H9 (cell line): Measurements from ENCODE around the gene ZNF281. TPM values are rescaled to one million over a fixed set of nuclear protein-coding genes. Genes with fewer than 3 reads are reported as not detected.

Experiments used
- DNase-seq: peaks from one replicate; pipeline ENCODE4 v3.0.0-alpha.2; 2017
- H2AFZ ChIP-seq: one replicate; pipeline ENCODE4 v1.6.1; 2013; ENCODE audit warnings: mild to moderate bottlenecking, low read length, control low read depth, moderate library complexity
- H2AK5ac ChIP-seq: 2 replicates; pipeline ENCODE4 v1.6.1; 2013; ENCODE audit warnings: low read length, control low read depth, mixed read lengths; ENCODE audit not compliant: insufficient read length
- H2BK120ac ChIP-seq: one replicate; pipeline ENCODE4 v1.6.1; 2013; ENCODE audit warnings: low read depth, mild to moderate bottlenecking, low read length, control low read depth, inconsistent platforms; ENCODE audit not compliant: poor library complexity, severe bottlenecking
- H2BK12ac ChIP-seq: 2 replicates; pipeline ENCODE4 v1.6.1; 2013; ENCODE audit warnings: low read length, control low read depth, mixed read lengths, low read depth; ENCODE audit not compliant: insufficient read length
- H2BK15ac ChIP-seq: 2 replicates; pipeline ENCODE4 v1.6.1; 2013; ENCODE audit warnings: low read depth, low read length, control low read depth
- H2BK20ac ChIP-seq: one replicate; pipeline ENCODE4 v1.6.1; 2013; ENCODE audit warnings: low read depth, mild to moderate bottlenecking, low read length, control low read depth, inconsistent platforms; ENCODE audit not compliant: poor library complexity, severe bottlenecking
- H2BK5ac ChIP-seq: 2 replicates; pipeline ENCODE4 v1.6.1; 2013; ENCODE audit warnings: low read length, control low read depth, mixed read lengths; ENCODE audit not compliant: insufficient read length
- H3K14ac ChIP-seq: 2 replicates; pipeline ENCODE4 v1.6.1; 2013; ENCODE audit warnings: low read length, control low read depth; ENCODE audit not compliant: insufficient read depth
- H3K18ac ChIP-seq: 2 replicates; pipeline ENCODE4 v1.6.1; 2013; ENCODE audit warnings: low read depth, mild to moderate bottlenecking, mixed read lengths, low read length, control low read depth; ENCODE audit not compliant: insufficient read length
- H3K23ac ChIP-seq: 2 replicates; pipeline ENCODE4 v1.6.1; 2013; ENCODE audit warnings: low read length, control low read depth, mixed read lengths, low read depth; ENCODE audit not compliant: insufficient read length
- H3K23me2 ChIP-seq: 2 replicates; pipeline ENCODE4 v1.6.1; 2013; ENCODE audit warnings: low read depth, mild to moderate bottlenecking, mixed read lengths, low read length, control low read depth; ENCODE audit not compliant: insufficient read length, poor library complexity, severe bottlenecking
- H3K27ac ChIP-seq: 2 replicates; pipeline ENCODE4 v1.5.1; 2013; ENCODE audit warnings: low read length, control low read depth, mixed read lengths, low read depth; ENCODE audit not compliant: insufficient read length
- H3K27me3 ChIP-seq: 2 replicates; pipeline ENCODE4 v1.6.1; 2013; ENCODE audit warnings: low read length, control low read depth, inconsistent platforms; ENCODE audit not compliant: insufficient read depth
- H3K4ac ChIP-seq: 2 replicates; pipeline ENCODE4 v1.6.1; 2013; ENCODE audit warnings: low read depth, mild to moderate bottlenecking, control low read depth, inconsistent platforms, low read length, moderate library complexity
- H3K4me1 ChIP-seq: 2 replicates; pipeline ENCODE4 v1.6.1; 2013; ENCODE audit warnings: low read length, control low read depth, inconsistent platforms; ENCODE audit not compliant: insufficient read depth
- H3K4me2 ChIP-seq: 2 replicates; pipeline ENCODE4 v1.6.1; 2013; ENCODE audit warnings: low read length, control low read depth, mixed read lengths; ENCODE audit not compliant: insufficient read length, insufficient read depth
- H3K56ac ChIP-seq: 2 replicates; pipeline ENCODE4 v1.6.1; 2013; ENCODE audit warnings: low read depth, mild to moderate bottlenecking, mixed read lengths, low read length, control low read depth; ENCODE audit not compliant: insufficient read length
- H3K79me1 ChIP-seq: 2 replicates; pipeline ENCODE4 v1.6.1; 2013; ENCODE audit warnings: low read depth, mild to moderate bottlenecking, moderate library complexity, low read length, control low read depth, inconsistent platforms; ENCODE audit not compliant: insufficient read depth, poor library complexity, severe bottlenecking
- H3K79me2 ChIP-seq: 2 replicates; pipeline ENCODE4 v1.6.1; 2013; ENCODE audit warnings: low read length, control low read depth, inconsistent platforms; ENCODE audit not compliant: insufficient read depth
- H3K9ac ChIP-seq: 2 replicates; pipeline ENCODE4 v1.6.1; 2013; ENCODE audit warnings: low read length, control low read depth, mixed read lengths; ENCODE audit not compliant: insufficient read length; ENCODE audit errors: extremely low read depth
- H3K9me3 ChIP-seq: one replicate; pipeline ENCODE4 v1.6.1; 2013; ENCODE audit warnings: low read depth, low read length, inconsistent platforms; ENCODE audit not compliant: control insufficient read depth
- H3T11ph ChIP-seq: one replicate; pipeline ENCODE4 v1.6.1; 2013; ENCODE audit warnings: mild to moderate bottlenecking, low read length, control low read depth, inconsistent platforms
- H4K20me1 ChIP-seq: one replicate; pipeline ENCODE4 v1.6.1; 2013; ENCODE audit not compliant: control insufficient read depth, insufficient read length, insufficient read depth
- H4K5ac ChIP-seq: 2 replicates; pipeline ENCODE4 v1.6.1; 2013; ENCODE audit warnings: low read depth, mild to moderate bottlenecking, mixed read lengths, low read length, control low read depth; ENCODE audit not compliant: insufficient read length
- H4K8ac ChIP-seq: replicated peaks from 2 replicates; pipeline ENCODE4 v1.6.1; 2013; ENCODE audit warnings: low read length, control low read depth, mixed read lengths, low read depth; ENCODE audit not compliant: insufficient read length
- H4K91ac ChIP-seq: 2 replicates; pipeline ENCODE4 v1.6.1; 2013; ENCODE audit warnings: low read depth, mild to moderate bottlenecking, moderate library complexity, mixed read lengths, low read length, control low read depth; ENCODE audit not compliant: insufficient read length
- H3K27ac Mint-ChIP-seq, 3 experiments: 2 replicates in 2 of 3; 3 replicates in 1 of 3; pipeline ENCODE4 v1.8.0; 2020 to 2021; ENCODE audit warnings: mixed read lengths in 3 of 3, mild to moderate bottlenecking in 1 of 3, moderate library complexity in 1 of 3
- H3K27me3 Mint-ChIP-seq: 2 replicates; pipeline ENCODE4 v1.8.0; 2021; ENCODE audit warnings: low read depth, mild to moderate bottlenecking, moderate library complexity, mixed read lengths
- H3K36me3 Mint-ChIP-seq, 3 experiments: 2 replicates in 2 of 3; 3 replicates in 1 of 3; pipeline ENCODE4 v1.8.0; 2020 to 2021; ENCODE audit warnings: low read depth in 3 of 3, mixed read lengths in 3 of 3; ENCODE audit not compliant: insufficient read depth in 1 of 3
- H3K4me1 Mint-ChIP-seq, 2 experiments: 2 replicates each; pipeline ENCODE4 v1.8.0; 2020; ENCODE audit warnings: mixed read lengths in 2 of 2
- H3K4me3 Mint-ChIP-seq, 2 experiments: 2 replicates in 1 of 2; 3 replicates in 1 of 2; pipeline ENCODE4 v1.8.0; 2020 to 2021; ENCODE audit warnings: mild to moderate bottlenecking in 2 of 2, mixed read lengths in 2 of 2, moderate library complexity in 1 of 2
- H3K9me3 Mint-ChIP-seq, 2 experiments: 2 replicates in 1 of 2; 3 replicates in 1 of 2; pipeline ENCODE4 v1.8.0; 2020; ENCODE audit warnings: mild to moderate bottlenecking in 2 of 2, mixed read lengths in 2 of 2, moderate library complexity in 1 of 2
- WGBS: extraction: QIAGEN DNeasy Blood & Tissue Kit; methylation state at CpG from one replicate; pipeline ENCODE4 v1.1.7; 2013; ENCODE audit warnings: missing lambda C conversion rate, low lambda C conversion rate, mixed read lengths; ENCODE audit not compliant: insufficient read length; ENCODE audit errors: extremely low coverage; 5-methylcytosine and 5-hydroxymethylcytosine counted together
- total RNA-seq: library from RNA; stranded (reverse); gene quantifications from 2 replicates; pipeline ENCODE4 v1.2.1, GENCODE V29; 2021
- TF ChIP-seq, protein P1 (sequence below): fragments of 200-600 bp; sonication (generic); conservative IDR thresholded peaks from 3 replicates; pipeline ENCODE4 v1.8.0; 2021; ENCODE audit warnings: antibody characterized with exemption, mild to moderate bottlenecking

ZNF281 gene
- total RNA-seq, 1 experiment from 2014 or later = 75.2 TPM

DNA sequence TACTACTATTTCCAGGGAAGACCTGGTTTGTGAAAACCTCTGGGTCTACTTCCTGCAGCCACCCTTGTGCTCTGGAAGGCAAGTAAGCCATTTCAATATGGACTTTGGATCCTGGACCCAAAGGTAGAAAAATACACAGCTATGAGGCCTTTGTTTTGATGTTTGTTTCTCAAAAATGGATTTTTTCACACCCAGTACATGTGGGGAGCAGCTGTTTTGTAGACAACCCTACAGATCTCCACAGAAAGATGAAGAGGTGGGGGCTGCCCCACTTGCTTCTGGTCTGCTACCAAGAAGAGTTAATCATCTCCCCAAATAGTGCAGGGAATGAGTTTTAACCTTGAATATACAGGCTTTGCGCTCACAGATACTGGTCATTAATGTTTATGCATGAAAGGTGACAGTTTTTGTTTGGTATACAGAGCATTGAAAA lies 29.2 kb downstream of the ZNF281 start:
- WGBS = no CpG with 5 or more reads among the region's 1 CpG
- H3K56ac ChIP-seq = no peak overlapping the region
- H3K27ac Mint-ChIP-seq = no peak overlapping the region; a peak in 1 of 7 replicates
- H4K91ac ChIP-seq = no peak overlapping the region
- no peak overlapping the region for H2BK120ac ChIP-seq
- H3K79me1 ChIP-seq = no peaks in the 10 kb centered on the region
- no peaks in the 10 kb centered on the region for H3K9me3 ChIP-seq
- H3K9ac ChIP-seq = no peak overlapping the region
- peaks cover 33 to 37% of the 10 kb centered on the region in 2 experiments for H3K4me1 Mint-ChIP-seq
- H3K4ac ChIP-seq = no peak overlapping the region
- DNase-seq = no peak
- no peak overlapping the region for H4K8ac ChIP-seq
- H3K14ac ChIP-seq = no peak overlapping the region
- H2AFZ ChIP-seq = no peak overlapping the region
- TF ChIP-seq, protein P1, sequence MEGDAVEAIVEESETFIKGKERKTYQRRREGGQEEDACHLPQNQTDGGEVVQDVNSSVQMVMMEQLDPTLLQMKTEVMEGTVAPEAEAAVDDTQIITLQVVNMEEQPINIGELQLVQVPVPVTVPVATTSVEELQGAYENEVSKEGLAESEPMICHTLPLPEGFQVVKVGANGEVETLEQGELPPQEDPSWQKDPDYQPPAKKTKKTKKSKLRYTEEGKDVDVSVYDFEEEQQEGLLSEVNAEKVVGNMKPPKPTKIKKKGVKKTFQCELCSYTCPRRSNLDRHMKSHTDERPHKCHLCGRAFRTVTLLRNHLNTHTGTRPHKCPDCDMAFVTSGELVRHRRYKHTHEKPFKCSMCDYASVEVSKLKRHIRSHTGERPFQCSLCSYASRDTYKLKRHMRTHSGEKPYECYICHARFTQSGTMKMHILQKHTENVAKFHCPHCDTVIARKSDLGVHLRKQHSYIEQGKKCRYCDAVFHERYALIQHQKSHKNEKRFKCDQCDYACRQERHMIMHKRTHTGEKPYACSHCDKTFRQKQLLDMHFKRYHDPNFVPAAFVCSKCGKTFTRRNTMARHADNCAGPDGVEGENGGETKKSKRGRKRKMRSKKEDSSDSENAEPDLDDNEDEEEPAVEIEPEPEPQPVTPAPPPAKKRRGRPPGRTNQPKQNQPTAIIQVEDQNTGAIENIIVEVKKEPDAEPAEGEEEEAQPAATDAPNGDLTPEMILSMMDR = no peak
- no peak overlapping the region for H3K27ac ChIP-seq
- no peaks in the 10 kb centered on the region for H3K23me2 ChIP-seq
- H3K4me2 ChIP-seq = no peak overlapping the region
- no peaks in the 10 kb centered on the region for H3K27me3 ChIP-seq
- H3K79me2 ChIP-seq = no peaks in the 10 kb centered on the region
- no peak overlapping the region for H3K18ac ChIP-seq
- H3K9me3 Mint-ChIP-seq = no peaks in the 10 kb centered on the region
- no peak overlapping the region for H2BK5ac ChIP-seq
- no peaks in the 10 kb centered on the region for H3K4me1 ChIP-seq
- no peak overlapping the region for H4K5ac ChIP-seq
- H4K20me1 ChIP-seq = no peaks in the 10 kb centered on the region
- no peak overlapping the region for H2AK5ac ChIP-seq
- H3T11ph ChIP-seq = no peak overlapping the region
- no peak overlapping the region for H2BK15ac ChIP-seq
- no peak overlapping the region for H2BK12ac ChIP-seq
- H3K27me3 Mint-ChIP-seq = no peaks in the 10 kb centered on the region
- H2BK20ac ChIP-seq = no peak overlapping the region
- H3K36me3 Mint-ChIP-seq = no peaks in the 10 kb centered on the region; a peak in 1 of 7 replicates
- no peak overlapping the region for H3K4me3 Mint-ChIP-seq
- no peak overlapping the region for H3K23ac ChIP-seq
